Stromal cell of bone marrow (primary cell): ENCODE data around the gene PRRT3.
"Not testable (repeated sequence)": the region's sequence is repeated elsewhere in the genome, so short reads cannot be mapped to it uniquely, and the experiment has no call there.

Experiments
- DNase-seq: peaks from one replicate; pipeline ENCODE4 v3.0.0-alpha.2; 2012; ENCODE audit warnings: low read depth

PRRT3 gene

GRCh38 chr3:9947025-9947995, 4.9 kb downstream of the PRRT3 start:
- no peak for DNase-seq

- DNase-seq, result peak; percentile 77
These were observed 5.8 kb downstream of the PRRT3 start for GRCh38 chr3:9946112-9947024.

- no peak for DNase-seq
These were observed 6.8 kb downstream of the PRRT3 start for GRCh38 chr3:9945358-9945757.

- DNase-seq, result no peak
These were observed 7.9 kb downstream of the PRRT3 start for GRCh38 chr3:9944271-9944670.

- no peak for DNase-seq
These were observed 9.1 kb downstream of the PRRT3 start for GRCh38 chr3:9942934-9943690.

- no peak for DNase-seq
These were observed 10.0 kb downstream of the PRRT3 start for GRCh38 chr3:9942164-9942563.

- no peak for DNase-seq
These were observed 11.5 kb downstream of the PRRT3 start for GRCh38 chr3:9940746-9941145.

- DNase-seq, result not testable (repeated sequence)
These were observed 12.3 kb downstream of the PRRT3 start for GRCh38 chr3:9939906-9940305.

- DNase-seq, result no peak
These were observed 13.2 kb downstream of the PRRT3 start for GRCh38 chr3:9938966-9939365.

- DNase-seq, result no peak
These were observed 14.5 kb downstream of the PRRT3 start for GRCh38 chr3:9937486-9938238.

GRCh38 chr3:9935966-9936510, 16.2 kb downstream of the PRRT3 start:
- DNase-seq, result no peak

- no peak for DNase-seq
These were observed 17.2 kb downstream of the PRRT3 start for GRCh38 chr3:9934993-9935392.

GRCh38 chr3:9934235-9934621, 18.0 kb downstream of the PRRT3 start:
- no peak for DNase-seq

- peak; percentile 70 for DNase-seq
These were observed 18.5 kb downstream of the PRRT3 start, which contains the start of gene CRELD1 for GRCh38 chr3:9933561-9934234. TSS of gene CRELD1 (plus strand) at chr3:9933834. CDS start at chr3:9934439, 605 bp downstream.

- no peak for DNase-seq
These were observed 19.2 kb downstream of the PRRT3 start for GRCh38 chr3:9932843-9933560.

- DNase-seq, result no peak
These were observed 19.7 kb downstream of the PRRT3 start for GRCh38 chr3:9932535-9932842.

- DNase-seq, result no peak
These were observed 21.3 kb downstream of the PRRT3 start for GRCh38 chr3:9930804-9931418.

- no peak for DNase-seq
These were observed 24.1 kb downstream of the PRRT3 start for GRCh38 chr3:9928158-9928557.
